Neural cell (in vitro differentiated cells): Measurements from ENCODE around the gene C22orf39.

Experiments used
- CTCF ChIP-seq: fragments of 450-650 bp; IDR thresholded peaks from 2 replicates; pipeline ENCODE4 v1.5.1; 2014; ENCODE audit warnings: antibody characterized with exemption, mild to moderate bottlenecking, moderate library complexity; ENCODE audit not compliant: poor library complexity, severe bottlenecking
- EP300 ChIP-seq: fragments of 450-650 bp; conservative IDR thresholded peaks from 2 replicates; pipeline ENCODE4 v1.6.1; 2014; ENCODE audit warnings: antibody characterized with exemption, mild to moderate bottlenecking, moderate library complexity; ENCODE audit not compliant: poor library complexity, severe bottlenecking
- EZH2 ChIP-seq: fragments of 200-600, 300-800 bp; shearing (Covaris generic), sonication (generic); IDR thresholded peaks from 2 replicates; pipeline ENCODE4 v1.6.1; 2014; ENCODE audit warnings: antibody characterized with exemption, low read length, borderline replicate concordance, mild to moderate bottlenecking; ENCODE audit not compliant: insufficient read depth, poor library complexity, severe bottlenecking
- POLR2AphosphoS5 ChIP-seq: IDR thresholded peaks from 2 replicates; pipeline ENCODE4 v1.6.1; 2012
- SMC3 ChIP-seq: fragments of 450-650 bp; conservative IDR thresholded peaks from 2 replicates; pipeline ENCODE4 v1.6.1; 2014; ENCODE audit warnings: antibody characterized with exemption, mild to moderate bottlenecking, moderate library complexity; ENCODE audit not compliant: poor library complexity
- TAF1 ChIP-seq: IDR thresholded peaks from 2 replicates; pipeline ENCODE4 v1.6.1; 2012; ENCODE audit warnings: low read depth
- TF ChIP-seq, protein P1 (sequence below): IDR thresholded peaks from 2 replicates; pipeline ENCODE4 v1.6.1; 2012; ENCODE audit warnings: borderline replicate concordance

GRCh38 chr22:19492504-19493174, 45.1 kb upstream of the C22orf39 start:
- TF ChIP-seq POLR2AphosphoS5 (no peak), CTCF (no peak), EP300 (no peak), TAF1 (no peak), SMC3 (no peak), EZH2 (no peak)
- TF ChIP-seq, protein P1, sequence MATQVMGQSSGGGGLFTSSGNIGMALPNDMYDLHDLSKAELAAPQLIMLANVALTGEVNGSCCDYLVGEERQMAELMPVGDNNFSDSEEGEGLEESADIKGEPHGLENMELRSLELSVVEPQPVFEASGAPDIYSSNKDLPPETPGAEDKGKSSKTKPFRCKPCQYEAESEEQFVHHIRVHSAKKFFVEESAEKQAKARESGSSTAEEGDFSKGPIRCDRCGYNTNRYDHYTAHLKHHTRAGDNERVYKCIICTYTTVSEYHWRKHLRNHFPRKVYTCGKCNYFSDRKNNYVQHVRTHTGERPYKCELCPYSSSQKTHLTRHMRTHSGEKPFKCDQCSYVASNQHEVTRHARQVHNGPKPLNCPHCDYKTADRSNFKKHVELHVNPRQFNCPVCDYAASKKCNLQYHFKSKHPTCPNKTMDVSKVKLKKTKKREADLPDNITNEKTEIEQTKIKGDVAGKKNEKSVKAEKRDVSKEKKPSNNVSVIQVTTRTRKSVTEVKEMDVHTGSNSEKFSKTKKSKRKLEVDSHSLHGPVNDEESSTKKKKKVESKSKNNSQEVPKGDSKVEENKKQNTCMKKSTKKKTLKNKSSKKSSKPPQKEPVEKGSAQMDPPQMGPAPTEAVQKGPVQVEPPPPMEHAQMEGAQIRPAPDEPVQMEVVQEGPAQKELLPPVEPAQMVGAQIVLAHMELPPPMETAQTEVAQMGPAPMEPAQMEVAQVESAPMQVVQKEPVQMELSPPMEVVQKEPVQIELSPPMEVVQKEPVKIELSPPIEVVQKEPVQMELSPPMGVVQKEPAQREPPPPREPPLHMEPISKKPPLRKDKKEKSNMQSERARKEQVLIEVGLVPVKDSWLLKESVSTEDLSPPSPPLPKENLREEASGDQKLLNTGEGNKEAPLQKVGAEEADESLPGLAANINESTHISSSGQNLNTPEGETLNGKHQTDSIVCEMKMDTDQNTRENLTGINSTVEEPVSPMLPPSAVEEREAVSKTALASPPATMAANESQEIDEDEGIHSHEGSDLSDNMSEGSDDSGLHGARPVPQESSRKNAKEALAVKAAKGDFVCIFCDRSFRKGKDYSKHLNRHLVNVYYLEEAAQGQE, result no peak
